Measurements from ENCODE around the gene ATG16L2.

Gene ATG16L2

DNA sequence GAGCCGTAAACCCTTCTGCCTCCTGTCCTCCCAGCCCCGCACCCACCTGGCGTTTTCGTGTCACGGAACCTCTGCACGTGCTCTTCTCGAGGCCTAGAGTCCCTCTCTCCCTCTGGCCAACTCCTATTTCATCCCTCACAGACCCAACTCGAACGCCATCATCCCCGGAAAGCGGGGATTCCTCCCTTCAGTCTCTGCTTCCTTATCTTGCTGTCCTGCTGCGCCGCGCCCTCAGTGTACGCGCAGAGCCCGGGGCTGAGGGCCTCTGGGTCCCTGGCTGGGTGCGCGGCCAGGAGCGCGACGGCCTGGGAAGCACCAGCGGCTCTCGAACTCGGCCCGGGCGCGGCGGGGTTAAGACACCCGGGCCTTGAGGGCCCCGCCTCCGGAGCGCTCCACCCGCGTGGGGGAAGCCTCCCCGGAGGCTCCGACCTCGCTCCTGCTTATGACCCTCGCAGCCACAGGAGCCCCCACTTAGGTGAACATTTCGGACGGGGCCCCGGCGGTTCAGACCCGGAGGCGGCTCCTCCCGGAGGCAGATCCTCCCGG lies 398 bp upstream of the ATG16L2 start (continued):
- no peak for TF ChIP-seq ZNF133 (tag by site-specific recombination; IDR thresholded peaks at IDR 0.05)
- peak; percentile 11; the same call in 1 of the 2 replicates for TF ChIP-seq KLF9 (tag by site-specific recombination; IDR thresholded peaks at IDR 0.05; ENCODE audit: low read depth)
- TF ChIP-seq ZIC2 (tag by site-specific recombination; IDR thresholded peaks at IDR 0.05), result peak; percentile 87
- no peak for TF ChIP-seq ZNF23 (tag by site-specific recombination; IDR thresholded peaks at IDR 0.05; ENCODE audit: borderline replicate concordance)
- TF ChIP-seq ZBTB48 (tag by site-specific recombination; IDR thresholded peaks at IDR 0.05), result peak; percentile 75
- TF ChIP-seq BCL11A (tag by site-specific recombination; IDR thresholded peaks at IDR 0.05; ENCODE audit: low read depth), result no peak
- TF ChIP-seq SP2 (tag by site-specific recombination; IDR thresholded peaks at IDR 0.05), result no peak; the same call in 1 of the 2 replicates
- TF ChIP-seq, protein P1, sequence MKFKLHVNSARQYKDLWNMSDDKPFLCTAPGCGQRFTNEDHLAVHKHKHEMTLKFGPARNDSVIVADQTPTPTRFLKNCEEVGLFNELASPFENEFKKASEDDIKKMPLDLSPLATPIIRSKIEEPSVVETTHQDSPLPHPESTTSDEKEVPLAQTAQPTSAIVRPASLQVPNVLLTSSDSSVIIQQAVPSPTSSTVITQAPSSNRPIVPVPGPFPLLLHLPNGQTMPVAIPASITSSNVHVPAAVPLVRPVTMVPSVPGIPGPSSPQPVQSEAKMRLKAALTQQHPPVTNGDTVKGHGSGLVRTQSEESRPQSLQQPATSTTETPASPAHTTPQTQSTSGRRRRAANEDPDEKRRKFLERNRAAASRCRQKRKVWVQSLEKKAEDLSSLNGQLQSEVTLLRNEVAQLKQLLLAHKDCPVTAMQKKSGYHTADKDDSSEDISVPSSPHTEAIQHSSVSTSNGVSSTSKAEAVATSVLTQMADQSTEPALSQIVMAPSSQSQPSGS (tag by site-specific recombination; IDR thresholded peaks at IDR 0.05; ENCODE audit: low read depth), result no peak
- no peak for TF ChIP-seq ZNF16 (tag by site-specific recombination; IDR thresholded peaks at IDR 0.05; ENCODE audit: low read depth)
- TF ChIP-seq, protein P2, sequence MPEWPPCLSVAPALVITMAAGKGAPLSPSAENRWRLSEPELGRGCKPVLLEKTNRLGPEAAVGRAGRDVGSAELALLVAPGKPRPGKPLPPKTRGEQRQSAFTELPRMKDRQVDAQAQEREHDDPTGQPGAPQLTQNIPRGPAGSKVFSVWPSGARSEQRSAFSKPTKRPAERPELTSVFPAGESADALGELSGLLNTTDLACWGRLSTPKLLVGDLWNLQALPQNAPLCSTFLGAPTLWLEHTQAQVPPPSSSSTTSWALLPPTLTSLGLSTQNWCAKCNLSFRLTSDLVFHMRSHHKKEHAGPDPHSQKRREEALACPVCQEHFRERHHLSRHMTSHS (tag by site-specific recombination; IDR thresholded peaks at IDR 0.05), result no peak
- TF ChIP-seq ZNF214 (tag by site-specific recombination; IDR thresholded peaks at IDR 0.05; ENCODE audit: borderline replicate concordance), result no peak
- no peak for TF ChIP-seq ZNF121 (tag by site-specific recombination; IDR thresholded peaks at IDR 0.05)
- no peak for TF ChIP-seq ZNF777 (tag by site-specific recombination; IDR thresholded peaks at IDR 0.05; ENCODE audit: borderline replicate concordance)
- no peak for TF ChIP-seq ZNF521 (tag by site-specific recombination; IDR thresholded peaks at IDR 0.05)
- TF ChIP-seq ZNF324 (tag by site-specific recombination; IDR thresholded peaks at IDR 0.05), result peak; percentile 69; the same call in 1 of the 2 replicates
- no peak for TF ChIP-seq ZNF768 (tag by site-specific recombination; IDR thresholded peaks at IDR 0.05)
- no peak for TF ChIP-seq ZNF473 (tag by site-specific recombination; IDR thresholded peaks at IDR 0.05)
- TF ChIP-seq ZNF146 (tag by site-specific recombination; IDR thresholded peaks at IDR 0.05), result no peak
- TF ChIP-seq, protein P3, sequence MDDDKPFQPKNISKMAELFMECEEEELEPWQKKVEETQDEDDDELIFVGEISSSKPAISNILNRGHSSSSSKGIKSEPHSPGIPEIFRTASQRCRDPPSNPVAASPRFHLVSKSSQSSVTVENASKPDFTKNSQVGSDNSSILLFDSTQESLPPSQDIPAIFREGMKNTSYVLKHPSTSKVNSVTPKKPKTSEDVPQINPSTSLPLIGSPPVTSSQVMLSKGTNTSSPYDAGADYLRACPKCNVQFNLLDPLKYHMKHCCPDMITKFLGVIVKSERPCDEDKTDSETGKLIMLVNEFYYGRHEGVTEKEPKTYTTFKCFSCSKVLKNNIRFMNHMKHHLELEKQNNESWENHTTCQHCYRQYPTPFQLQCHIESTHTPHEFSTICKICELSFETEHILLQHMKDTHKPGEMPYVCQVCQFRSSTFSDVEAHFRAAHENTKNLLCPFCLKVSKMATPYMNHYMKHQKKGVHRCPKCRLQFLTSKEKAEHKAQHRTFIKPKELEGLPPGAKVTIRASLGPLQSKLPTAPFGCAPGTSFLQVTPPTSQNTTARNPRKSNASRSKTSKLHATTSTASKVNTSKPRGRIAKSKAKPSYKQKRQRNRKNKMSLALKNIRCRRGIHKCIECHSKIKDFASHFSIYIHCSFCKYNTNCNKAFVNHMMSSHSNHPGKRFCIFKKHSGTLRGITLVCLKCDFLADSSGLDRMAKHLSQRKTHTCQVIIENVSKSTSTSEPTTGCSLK (tag by site-specific recombination; IDR thresholded peaks at IDR 0.05), result no peak
- no peak for TF ChIP-seq ZNF558 (tag by site-specific recombination; IDR thresholded peaks at IDR 0.05)
- TF ChIP-seq ZNF785 (tag by site-specific recombination; IDR thresholded peaks at IDR 0.05), result no peak
- TF ChIP-seq, protein P4, sequence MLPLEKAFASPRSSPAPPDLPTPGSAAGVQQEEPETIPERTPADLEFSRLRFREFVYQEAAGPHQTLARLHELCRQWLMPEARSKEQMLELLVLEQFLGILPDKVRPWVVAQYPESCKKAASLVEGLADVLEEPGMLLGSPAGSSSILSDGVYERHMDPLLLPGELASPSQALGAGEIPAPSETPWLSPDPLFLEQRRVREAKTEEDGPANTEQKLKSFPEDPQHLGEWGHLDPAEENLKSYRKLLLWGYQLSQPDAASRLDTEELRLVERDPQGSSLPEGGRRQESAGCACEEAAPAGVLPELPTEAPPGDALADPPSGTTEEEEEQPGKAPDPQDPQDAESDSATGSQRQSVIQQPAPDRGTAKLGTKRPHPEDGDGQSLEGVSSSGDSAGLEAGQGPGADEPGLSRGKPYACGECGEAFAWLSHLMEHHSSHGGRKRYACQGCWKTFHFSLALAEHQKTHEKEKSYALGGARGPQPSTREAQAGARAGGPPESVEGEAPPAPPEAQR (tag by site-specific recombination; IDR thresholded peaks at IDR 0.05), result no peak
- TF ChIP-seq, protein P5, sequence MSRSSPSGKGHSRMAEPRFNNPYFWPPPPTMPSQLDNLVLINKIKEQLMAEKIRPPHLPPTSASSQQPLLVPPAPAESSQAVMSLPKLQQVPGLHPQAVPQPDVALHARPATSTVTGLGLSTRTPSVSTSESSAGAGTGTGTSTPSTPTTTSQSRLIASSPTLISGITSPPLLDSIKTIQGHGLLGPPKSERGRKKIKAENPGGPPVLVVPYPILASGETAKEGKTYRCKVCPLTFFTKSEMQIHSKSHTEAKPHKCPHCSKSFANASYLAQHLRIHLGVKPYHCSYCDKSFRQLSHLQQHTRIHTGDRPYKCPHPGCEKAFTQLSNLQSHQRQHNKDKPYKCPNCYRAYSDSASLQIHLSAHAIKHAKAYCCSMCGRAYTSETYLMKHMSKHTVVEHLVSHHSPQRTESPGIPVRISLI (tag by site-specific recombination; IDR thresholded peaks at IDR 0.05), result no peak
- no peak for TF ChIP-seq ZNF202 (tag by site-specific recombination; IDR thresholded peaks at IDR 0.05; ENCODE audit: borderline replicate concordance)
- TF ChIP-seq ZNF311 (tag by site-specific recombination; IDR thresholded peaks at IDR 0.05; ENCODE audit: borderline replicate concordance), result no peak
- no peak for TF ChIP-seq YY1 (tag by site-specific recombination; IDR thresholded peaks at IDR 0.05)
- TF ChIP-seq, protein P6, sequence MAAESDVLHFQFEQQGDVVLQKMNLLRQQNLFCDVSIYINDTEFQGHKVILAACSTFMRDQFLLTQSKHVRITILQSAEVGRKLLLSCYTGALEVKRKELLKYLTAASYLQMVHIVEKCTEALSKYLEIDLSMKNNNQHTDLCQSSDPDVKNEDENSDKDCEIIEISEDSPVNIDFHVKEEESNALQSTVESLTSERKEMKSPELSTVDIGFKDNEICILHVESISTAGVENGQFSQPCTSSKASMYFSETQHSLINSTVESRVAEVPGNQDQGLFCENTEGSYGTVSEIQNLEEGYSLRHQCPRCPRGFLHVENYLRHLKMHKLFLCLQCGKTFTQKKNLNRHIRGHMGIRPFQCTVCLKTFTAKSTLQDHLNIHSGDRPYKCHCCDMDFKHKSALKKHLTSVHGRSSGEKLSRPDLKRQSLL (tag by site-specific recombination; IDR thresholded peaks at IDR 0.05), result peak; percentile 87
- TF ChIP-seq ZNF24 (tag by site-specific recombination; IDR thresholded peaks at IDR 0.05), result no peak; the same call in 1 of the 2 replicates
- TF ChIP-seq ZBTB1 (tag by site-specific recombination; IDR thresholded peaks at IDR 0.05), result no peak
- TF ChIP-seq ZNF830 (tag by site-specific recombination; IDR thresholded peaks at IDR 0.05; ENCODE audit: low read depth), result no peak
- TF ChIP-seq KLF10 (tag by site-specific recombination; IDR thresholded peaks at IDR 0.05), result peak; percentile 89
- TF ChIP-seq ZNF561 (tag by site-specific recombination; IDR thresholded peaks at IDR 0.05; ENCODE audit: borderline replicate concordance), result no peak
- TF ChIP-seq BCL11B (tag by site-specific recombination; IDR thresholded peaks at IDR 0.05; ENCODE audit: low read depth), result 0 out of 2 replicates have a peak, but pooled peaks have one; percentile 23
- no peak; the same call in 1 of the 2 replicates for TF ChIP-seq MZF1 (tag by site-specific recombination; IDR thresholded peaks at IDR 0.05; ENCODE audit: borderline replicate concordance)

Measured in HEK293 (cell line).